ENCODE measurements around the gene DHRS2. TPM values are rescaled to one million over a fixed set of nuclear protein-coding genes. Genes with fewer than 3 reads are reported as not detected.

Gene DHRS2
- total and polyA plus RNA-seq, 2 of the 13 experiments (the other 11 are each of a cell fraction or from before 2014, with no cell fraction given), result 1,621 to 3,021 TPM

Other genes with a start within 250 kb of the DHRS2 start
- not detected in 2 replicates for gene MYH6, start 228.1 kb upstream of the DHRS2 start, total RNA-seq (2016; rRNA removed; fragmentation: Illumina TruSeq; extraction: Trizol)
- gene MYH6, start 228.1 kb upstream of the DHRS2 start, polyA plus RNA-seq (2011; rRNA removed), result 0.01 TPM in 1 of 2 replicates, not detected in the other
- gene MYH7, start 200.7 kb upstream of the DHRS2 start, total RNA-seq (2016; rRNA removed; fragmentation: Illumina TruSeq; extraction: Trizol), result 0.04 TPM in 1 of 2 replicates, not detected in the other
- 0.01 and 0.04 TPM in 2 replicates for gene MYH7, start 200.7 kb upstream of the DHRS2 start, polyA plus RNA-seq (2011; rRNA removed)
- gene NGDN, start 166.7 kb upstream of the DHRS2 start, total RNA-seq (2016; rRNA removed; fragmentation: Illumina TruSeq; extraction: Trizol), result 216 and 241 TPM in 2 replicates
- gene NGDN, start 166.7 kb upstream of the DHRS2 start, polyA plus RNA-seq (2011; rRNA removed), result 131 and 154 TPM in 2 replicates
- gene ZFHX2, start 84.6 kb upstream of the DHRS2 start, total RNA-seq (2016; rRNA removed; fragmentation: Illumina TruSeq; extraction: Trizol), result 0.44 and 0.49 TPM in 2 replicates
- gene ZFHX2, start 84.6 kb upstream of the DHRS2 start, polyA plus RNA-seq (2011; rRNA removed), result 0.17 and 0.24 TPM in 2 replicates
- 7.1 and 7.4 TPM in 2 replicates for gene THTPA, start 80.1 kb upstream of the DHRS2 start, total RNA-seq (2016; rRNA removed; fragmentation: Illumina TruSeq; extraction: Trizol)
- gene THTPA, start 80.1 kb upstream of the DHRS2 start, polyA plus RNA-seq (2011; rRNA removed), result 8.2 and 8.7 TPM in 2 replicates
- 39.4 and 96.9 TPM in 2 replicates for gene AP1G2, start 68.6 kb upstream of the DHRS2 start, total RNA-seq (2016; rRNA removed; fragmentation: Illumina TruSeq; extraction: Trizol)
- 611 and 685 TPM in 2 replicates for gene AP1G2, start 68.6 kb upstream of the DHRS2 start, polyA plus RNA-seq (2011; rRNA removed)
- gene JPH4, start 57.6 kb upstream of the DHRS2 start, total RNA-seq (2016; rRNA removed; fragmentation: Illumina TruSeq; extraction: Trizol), result 0.14 and 0.22 TPM in 2 replicates
- 0.08 and 0.16 TPM in 2 replicates for gene JPH4, start 57.6 kb upstream of the DHRS2 start, polyA plus RNA-seq (2011; rRNA removed)

Measured in HepG2 (cell line).